Measurements from ENCODE around the gene CAMTA1.

- TF ChIP-seq CTCF (IDR thresholded peaks at IDR 0.05; ENCODE audit: borderline replicate concordance, extremely low read depth, low read length, poor library complexity, severe bottlenecking) (no peak), EZH2 (IDR thresholded peaks at IDR 0.05; ENCODE audit: borderline replicate concordance, low read depth, low read length, severe bottlenecking) (no peak)
Measured at GRCh38 chr1:7111853-7112252, 326.6 kb downstream of the CAMTA1 start.

Measured in DND-41 (cell line).